Uterus (tissue), 4 donors: ENCODE data around the gene PRKAG2. TPM values are rescaled to one million over a fixed set of nuclear protein-coding genes. Genes with fewer than 3 reads are reported as not detected.

ENCODE experiments used
- DNase-seq, 2 donors: peaks; one replicate each; pipeline ENCODE4 v3.0.0-alpha.2; 2019 to 2020
- H3K27ac ChIP-seq, 2 donors: fragments of 200-600 bp; sonication (generic); 1 replicate in 1 of 2; 2 replicates in 1 of 2; pipeline ENCODE4 v1.5.1; 2016 to 2018
- H3K27me3 ChIP-seq, 2 donors: fragments of 200-600 bp; sonication (generic); one replicate each; pipeline ENCODE4 v1.5.1; 2018 to 2019; ENCODE audit warnings: control low read depth in 1 of 2
- H3K36me3 ChIP-seq, 2 donors: fragments of 200-600 bp; sonication (generic); one replicate each; pipeline ENCODE4 v1.5.1; 2019; ENCODE audit warnings: control low read depth in 1 of 2
- H3K4me1 ChIP-seq, 2 donors: fragments of 200-600 bp; sonication (generic); one replicate each; pipeline ENCODE4 v1.5.1; 2018 to 2019; ENCODE audit warnings: control low read depth in 1 of 2
- H3K4me3 ChIP-seq, 2 donors: fragments of 200-600 bp; sonication (generic); 1 replicate in 1 of 2; 2 replicates in 1 of 2; pipeline ENCODE4 v1.5.1; 2018 to 2019; ENCODE audit warnings: mild to moderate bottlenecking in 1 of 2
- H3K9me3 ChIP-seq, 2 donors: fragments of 200-600 bp; sonication (generic); one replicate each; pipeline ENCODE4 v1.5.1; 2019; ENCODE audit warnings: control low read depth in 1 of 2
- CTCF ChIP-seq, 4 experiments: fragments of 200-600 bp in 2 of 4; fragments of 450-650 bp in 2 of 4; sonication (generic) in 2 of 4; IDR thresholded peaks; one replicate each; pipeline ENCODE4 v1.5.1; 2016 to 2019; ENCODE audit warnings: antibody characterized with exemption in 4 of 4, mild to moderate bottlenecking in 2 of 4, moderate library complexity in 1 of 4
- POLR2A ChIP-seq, 2 donors: fragments of 450-650 bp; IDR thresholded peaks; one replicate each; pipeline ENCODE4 v1.6.1; 2016; ENCODE audit warnings: antibody characterized with exemption in 2 of 2, mild to moderate bottlenecking in 1 of 2, moderate library complexity in 1 of 2
- intact Hi-C: fragments of 100-400 bp; cut with DNase I; formaldehyde crosslinking; loops from one replicate; pipeline ENCODE4 v1.15.1; 2023; ENCODE audit warnings: low total_unique reads
- total RNA-seq, 4 donors: library from RNA; depleted of rRNA in 3 of 4; stranded (reverse); fragments of >200 nt in 3 of 4; gene quantifications; one replicate each; pipeline versions ENCODE4 v1.1.0 to v1.2.4, GENCODE V29; 2014 to 2023
- donor health status: DM: yes; HTN: yes; CAD: no.

PRKAG2 gene
- total RNA-seq, 4 donors from 2014 or later, result 15.1 to 66.2 (median 33.6) TPM

- Histone ChIP-seq H3K9me3 (peaks cover 0 to 7% of the 10 kb centered on the region in 2 donors), H3K27ac (no peak overlapping the region), H3K4me1 (no peaks in the 10 kb centered on the region), H3K27me3 (no peaks in the 10 kb centered on the region), H3K36me3 (no peaks in the 10 kb centered on the region), H3K4me3 (no peak overlapping the region)
- TF ChIP-seq CTCF (IDR thresholded peaks at IDR 0.05) (no peak), POLR2A (IDR thresholded peaks at IDR 0.05) (no peak)
- DNase-seq, result no peak
- intact Hi-C loops, result no loop called here
These were observed 247.1 kb downstream of the PRKAG2 start for GRCh38 chr7:151629713-151630272.

GRCh38 chr7:151628846-151629604, 247.9 kb downstream of the PRKAG2 start:
- Histone ChIP-seq H3K27me3 (no peaks in the 10 kb centered on the region), H3K9me3 (peaks cover 0 to 7% of the 10 kb centered on the region in 2 donors), H3K4me1 (no peaks in the 10 kb centered on the region), H3K4me3 (no peak overlapping the region), H3K27ac (no peak overlapping the region), H3K36me3 (no peaks in the 10 kb centered on the region)
- no peak for DNase-seq
- intact Hi-C loops, result no loop called here
- TF ChIP-seq CTCF (IDR thresholded peaks at IDR 0.05) (no peak), POLR2A (IDR thresholded peaks at IDR 0.05) (no peak)

GRCh38 chr7:151626422-151627115, 250.3 kb downstream of the PRKAG2 start:
- no peak overlapping the region for H3K4me3 ChIP-seq
- no peaks in the 10 kb centered on the region for H3K9me3 ChIP-seq
- peak in 2 of 4 experiments; percentile 23 to 25 for TF ChIP-seq CTCF (IDR thresholded peaks at IDR 0.05)
- TF ChIP-seq POLR2A (IDR thresholded peaks at IDR 0.05), result no peak
- no peak for DNase-seq
- no peaks in the 10 kb centered on the region for H3K27me3 ChIP-seq
- intact Hi-C loops, result no loop called here
- H3K27ac ChIP-seq, result no peak overlapping the region
- no peaks in the 10 kb centered on the region for H3K4me1 ChIP-seq
- no peaks in the 10 kb centered on the region for H3K36me3 ChIP-seq

GRCh38 chr7:151625606-151626005, 251.3 kb downstream of the PRKAG2 start:
- Histone ChIP-seq H3K4me1 (no peaks in the 10 kb centered on the region), H3K36me3 (no peaks in the 10 kb centered on the region), H3K4me3 (no peak overlapping the region), H3K27ac (no peak overlapping the region), H3K27me3 (no peaks in the 10 kb centered on the region), H3K9me3 (no peaks in the 10 kb centered on the region)
- intact Hi-C loops, result no loop called here
- no peak for DNase-seq
- TF ChIP-seq CTCF (IDR thresholded peaks at IDR 0.05), result no peak
- no peak for TF ChIP-seq POLR2A (IDR thresholded peaks at IDR 0.05)
